ENCODE measurements around the gene QPRT.
"Not testable (repeated sequence)": the region's sequence is repeated elsewhere in the genome, so short reads cannot be mapped to it uniquely, and the experiment has no call there.

- TF ChIP-seq USF2 (IDR thresholded peaks at IDR 0.05; ENCODE audit: low read length); SAP30 (IDR thresholded peaks at IDR 0.05; ENCODE audit: insufficient read depth, insufficient replicate concordance, low read length); PHF8 (conservative IDR thresholded peaks at IDR 0.05; ENCODE audit: low read depth, low read length); NRF1 (IDR thresholded peaks at IDR 0.05; ENCODE audit: low read depth, low read length); CTCF (IDR thresholded peaks at IDR 0.05; ENCODE audit: control extremely low read depth in 1 of 3, insufficient read depth in 1 of 3, low read depth in 1 of 3, low read length in 3 of 3); POLR2A (IDR thresholded peaks at IDR 0.05; ENCODE audit: control extremely low read depth in 1 of 2, low read depth in 2 of 2, low read length in 2 of 2); RAD21 (IDR thresholded peaks at IDR 0.05 in 1 of 2, conservative IDR thresholded peaks at IDR 0.05 in 1 of 2; ENCODE audit: low read depth in 2 of 2, low read length in 2 of 2); ZNF274 (IDR thresholded peaks at IDR 0.05; ENCODE audit: borderline replicate concordance, extremely low read depth, low read length); POLR2AphosphoS5 (IDR thresholded peaks at IDR 0.05; ENCODE audit: low read depth, low read length); SP1 (IDR thresholded peaks at IDR 0.05; ENCODE audit: low read depth, low read length); GABPA (IDR thresholded peaks at IDR 0.05; ENCODE audit: borderline replicate concordance, insufficient read depth, low read length); ATF2 (IDR thresholded peaks at IDR 0.05; ENCODE audit: low read length); CBX8 (IDR thresholded peaks at IDR 0.05; ENCODE audit: borderline replicate concordance, low read depth, low read length): not testable (repeated sequence)
Measured at GRCh38 chr16:29692606-29693005, 13.6 kb downstream of the QPRT start.
